Measurements from ENCODE around the gene COL25A1. TPM values are rescaled to one million over a fixed set of nuclear protein-coding genes. Genes with fewer than 3 reads are reported as not detected.

Gene COL25A1
- total and polyA plus RNA-seq, 11 donors, result 0.19 to 1.8 (median 0.50) TPM

GRCh38 chr4:108920395-108921087, 381.9 kb downstream of the COL25A1 start:
- TF ChIP-seq CTCF (IDR thresholded peaks at IDR 0.05) (no peak), POLR2A (IDR thresholded peaks at IDR 0.05) (no peak)
- intact Hi-C loops (cut with DNase I), result no loop called here
- no peak for DNase-seq
- Histone ChIP-seq H3K4me1 (no peaks in the 10 kb centered on the region), H3K4me3 (no peak overlapping the region), H3K27me3 (no peaks in the 10 kb centered on the region), H3K27ac (no peak overlapping the region), H3K36me3 (no peaks in the 10 kb centered on the region), H3K9me3 (no peaks in the 10 kb centered on the region)
- 45 to 75% (median 70%) methylated on average over 2 of the region's 2 CpGs for WGBS, 4 donors
- ATAC-seq, result no peak

GRCh38 chr4:108919226-108919893, 383.1 kb downstream of the COL25A1 start:
- TF ChIP-seq CTCF (IDR thresholded peaks at IDR 0.05) (no peak), POLR2A (IDR thresholded peaks at IDR 0.05) (no peak)
- ATAC-seq, result no peak
- intact Hi-C loops (cut with DNase I), result loop anchor here in 1 of 10 donors (2.0 kb wide), 1 partner anchor 29 kb away; no protein-coding TSS in a partner anchor
- Histone ChIP-seq H3K9me3 (no peaks in the 10 kb centered on the region), H3K27me3 (no peaks in the 10 kb centered on the region), H3K27ac (no peak overlapping the region), H3K4me1 (no peaks in the 10 kb centered on the region), H3K4me3 (no peak overlapping the region), H3K36me3 (no peaks in the 10 kb centered on the region)
- 56 to 69% (median 58%) methylated on average over 5 of the region's 5 CpGs for WGBS, 4 donors
- DNase-seq, result no peak

- no peak overlapping the region for H3K4me3 ChIP-seq
- ATAC-seq (no peak), DNase-seq (no peak)
- no peak overlapping the region for H3K27ac ChIP-seq
- intact Hi-C loops (cut with DNase I), result no loop called here
- no peaks in the 10 kb centered on the region for H3K27me3 ChIP-seq
- 53 to 65% (median 60%) methylated on average over 5 of the region's 5 CpGs for WGBS, 4 donors
- H3K36me3 ChIP-seq, result no peaks in the 10 kb centered on the region
- TF ChIP-seq CTCF (IDR thresholded peaks at IDR 0.05), result no peak
- TF ChIP-seq POLR2A (IDR thresholded peaks at IDR 0.05), result no peak
- no peaks in the 10 kb centered on the region for H3K4me1 ChIP-seq
- H3K9me3 ChIP-seq, result no peaks in the 10 kb centered on the region
Measured at GRCh38 chr4:108917255-108917654, 385.2 kb downstream of the COL25A1 start.

- no peak for DNase-seq
Measured at GRCh38 chr4:108916638-108917037, 385.8 kb downstream of the COL25A1 start.

More at GRCh38 chr4:108916638-108917037, 385.8 kb downstream of the COL25A1 start:
- Histone ChIP-seq H3K4me1 (no peaks in the 10 kb centered on the region), H3K27me3 (no peaks in the 10 kb centered on the region), H3K36me3 (no peaks in the 10 kb centered on the region), H3K9me3 (no peaks in the 10 kb centered on the region), H3K27ac (no peak overlapping the region), H3K4me3 (no peak overlapping the region)
- no peak for TF ChIP-seq CTCF (IDR thresholded peaks at IDR 0.05)
- TF ChIP-seq POLR2A (IDR thresholded peaks at IDR 0.05), result no peak
- intact Hi-C loops (cut with DNase I), result no loop called here
- 97 to 99% (median 98%) methylated on average over 4 of the region's 4 CpGs for WGBS, 4 donors
- no peak for ATAC-seq

All from heart left ventricle (tissue), 16 donors.